ENCODE measurements around the gene MATCAP1. TPM values are rescaled to one million over a fixed set of nuclear protein-coding genes. Genes with fewer than 3 reads are reported as not detected.

MATCAP1 gene
- total RNA-seq, 4 donors from 2014 or later = 20.8 to 57.8 (median 42.3) TPM

GRCh38 chr16:67184453-67184994 is 761 bp upstream of the MATCAP1 start:
- H3K4me1 ChIP-seq = peaks cover 6 to 44% (median 15%) of the 10 kb centered on the region in 4 donors
- H3K36me3 ChIP-seq = no peaks in the 10 kb centered on the region
- H3K27me3 ChIP-seq = no peaks in the 10 kb centered on the region
- TF ChIP-seq CTCF (IDR thresholded peaks at IDR 0.05) (no peak), POLR2A (IDR thresholded peaks at IDR 0.05) (no peak)
- DNase-seq = no peak
- no peaks in the 10 kb centered on the region for H3K9me3 ChIP-seq
- peak overlapping the region; percentile 92 to 96 (median 94) for H3K27ac ChIP-seq
- peak overlapping the region; percentile 58 to 72 (median 70) for H3K4me3 ChIP-seq

GRCh38 chr16:67183284-67183626 is 508 bp downstream of the MATCAP1 start:
- Histone ChIP-seq H3K4me1 (peaks cover 6 to 55% (median 19%) of the 10 kb centered on the region in 4 donors), H3K27ac (peak overlapping the region; percentile 92 to 96 (median 94)), H3K9me3 (no peaks in the 10 kb centered on the region), H3K27me3 (no peaks in the 10 kb centered on the region), H3K4me3 (peak overlapping the region; percentile 58 to 72 (median 70)), H3K36me3 (no peaks in the 10 kb centered on the region)
- TF ChIP-seq POLR2A (IDR thresholded peaks at IDR 0.05) = no peak
- no peak for TF ChIP-seq CTCF (IDR thresholded peaks at IDR 0.05)
- no peak for DNase-seq

GRCh38 chr16:67182288-67182687 is 1.5 kb downstream of the MATCAP1 start:
- Histone ChIP-seq H3K4me1 (peaks cover 9 to 62% (median 21%) of the 10 kb centered on the region in 4 donors), H3K27ac (peak overlapping the region in 1 of 4 donors; percentile 41), H3K36me3 (no peaks in the 10 kb centered on the region), H3K27me3 (no peaks in the 10 kb centered on the region), H3K4me3 (no peak overlapping the region), H3K9me3 (no peaks in the 10 kb centered on the region)
- DNase-seq = no peak
- TF ChIP-seq POLR2A (IDR thresholded peaks at IDR 0.05) (no peak), CTCF (IDR thresholded peaks at IDR 0.05) (no peak)

GRCh38 chr16:67181346-67181745 is 2.4 kb downstream of the MATCAP1 start:
- no peak for DNase-seq
- H3K4me3 ChIP-seq = no peak overlapping the region
- peaks cover 9 to 62% (median 21%) of the 10 kb centered on the region in 4 donors for H3K4me1 ChIP-seq
- TF ChIP-seq CTCF (IDR thresholded peaks at IDR 0.05) (no peak), POLR2A (IDR thresholded peaks at IDR 0.05) (no peak)
- no peaks in the 10 kb centered on the region for H3K9me3 ChIP-seq
- H3K36me3 ChIP-seq = no peaks in the 10 kb centered on the region
- peak overlapping the region; percentile 26 to 51 (median 38) for H3K27ac ChIP-seq
- H3K27me3 ChIP-seq = no peaks in the 10 kb centered on the region

GRCh38 chr16:67180166-67180565 is 3.6 kb downstream of the MATCAP1 start:
- TF ChIP-seq POLR2A (IDR thresholded peaks at IDR 0.05) (no peak), CTCF (IDR thresholded peaks at IDR 0.05) (no peak)
- DNase-seq = no peak
- Histone ChIP-seq H3K36me3 (no peaks in the 10 kb centered on the region), H3K4me1 (peaks cover 7 to 53% (median 18%) of the 10 kb centered on the region in 4 donors), H3K27ac (no peak overlapping the region), H3K4me3 (no peak overlapping the region), H3K9me3 (no peaks in the 10 kb centered on the region), H3K27me3 (no peaks in the 10 kb centered on the region)

Data from Peyer's patch (tissue), 4 donors.